Skeletal muscle tissue (tissue), 4 donors: Measurements from ENCODE around the gene SYTL3. TPM values are rescaled to one million over a fixed set of nuclear protein-coding genes. Genes with fewer than 3 reads are reported as not detected.

Experiments
- H3K27ac ChIP-seq: one replicate; pipeline ENCODE4 v1.7.0; 2013; ENCODE audit warnings: mild to moderate bottlenecking, low read depth, low read length, inconsistent platforms
- H3K27me3 ChIP-seq, 3 donors: one replicate each; pipeline ENCODE4 v1.7.0; 2013; ENCODE audit warnings: low read length in 3 of 3; ENCODE audit not compliant: control insufficient read depth in 3 of 3, insufficient read depth in 3 of 3
- H3K36me3 ChIP-seq, 3 donors: one replicate each; pipeline ENCODE4 v1.7.0; 2013; ENCODE audit warnings: low read length in 3 of 3; ENCODE audit not compliant: control insufficient read depth in 3 of 3, insufficient read depth in 3 of 3
- H3K4me1 ChIP-seq, 3 donors: one replicate each; pipeline ENCODE4 v1.7.0; 2013; ENCODE audit warnings: low read length in 3 of 3, mild to moderate bottlenecking in 3 of 3; ENCODE audit not compliant: control insufficient read depth in 3 of 3, insufficient read depth in 3 of 3
- H3K4me3 ChIP-seq, 3 donors: one replicate each; pipeline ENCODE4 v1.7.0; 2013; ENCODE audit warnings: low read length in 3 of 3
- H3K9ac ChIP-seq, 3 donors: one replicate each; pipeline ENCODE4 v1.7.0; 2013; ENCODE audit warnings: low read length in 3 of 3, mild to moderate bottlenecking in 3 of 3, moderate library complexity in 2 of 3, low read depth in 1 of 3
- H3K9me3 ChIP-seq, 3 donors: one replicate each; pipeline ENCODE4 v1.7.0; 2013; ENCODE audit warnings: low read length in 3 of 3; ENCODE audit not compliant: control insufficient read depth in 3 of 3
- total RNA-seq: library from RNA; depleted of rRNA; stranded (reverse); fragments of >200 nt; gene quantifications from one replicate; pipeline ENCODE4 v1.2.3, GENCODE V29; 2014
- donor health status: Osteomylitis.

Gene SYTL3
- total RNA-seq, 1 donor from 2014 or later = 5.7 TPM

DNA sequence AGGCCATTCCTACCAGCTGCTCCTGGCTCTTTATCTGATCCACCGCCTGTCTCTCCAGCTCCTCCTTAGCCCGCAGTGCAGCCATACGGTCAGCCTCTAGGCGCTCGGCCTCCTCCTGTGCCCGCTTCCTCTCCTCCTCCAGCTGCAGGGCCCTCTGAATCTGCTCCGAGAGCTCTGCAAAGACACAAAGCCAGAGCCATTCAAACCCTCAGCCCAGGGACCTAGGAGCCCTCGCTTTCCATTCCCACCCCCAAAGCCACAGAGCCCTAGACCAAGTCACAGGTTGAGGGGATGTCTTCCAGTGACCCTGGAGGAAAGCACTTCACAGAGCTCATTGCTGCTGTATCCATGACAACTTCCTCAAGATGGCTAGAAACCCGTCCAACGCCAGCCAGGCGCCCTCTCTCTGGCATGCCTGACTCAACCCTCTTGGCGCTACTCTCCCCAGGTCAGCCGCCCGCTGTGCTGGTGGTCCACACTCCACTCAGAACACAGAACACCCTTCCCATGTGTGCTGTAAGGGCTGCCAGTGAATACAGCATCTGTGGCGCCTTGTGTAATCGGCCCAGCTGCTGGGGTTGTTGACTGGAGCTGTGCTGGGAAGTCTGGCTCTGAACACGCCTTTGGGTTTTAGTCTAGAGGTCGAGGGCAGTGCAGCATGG, 120.0 kb downstream of the SYTL3 start:
- Histone ChIP-seq H3K27me3 (no peaks in the 10 kb centered on the region), H3K4me3 (no peak overlapping the region), H3K9ac (no peak overlapping the region), H3K9me3 (no peaks in the 10 kb centered on the region), H3K4me1 (no peaks in the 10 kb centered on the region), H3K27ac (no peak overlapping the region), H3K36me3 (peaks cover 52 to 65% (median 52%) of the 10 kb centered on the region in 3 donors)

DNA sequence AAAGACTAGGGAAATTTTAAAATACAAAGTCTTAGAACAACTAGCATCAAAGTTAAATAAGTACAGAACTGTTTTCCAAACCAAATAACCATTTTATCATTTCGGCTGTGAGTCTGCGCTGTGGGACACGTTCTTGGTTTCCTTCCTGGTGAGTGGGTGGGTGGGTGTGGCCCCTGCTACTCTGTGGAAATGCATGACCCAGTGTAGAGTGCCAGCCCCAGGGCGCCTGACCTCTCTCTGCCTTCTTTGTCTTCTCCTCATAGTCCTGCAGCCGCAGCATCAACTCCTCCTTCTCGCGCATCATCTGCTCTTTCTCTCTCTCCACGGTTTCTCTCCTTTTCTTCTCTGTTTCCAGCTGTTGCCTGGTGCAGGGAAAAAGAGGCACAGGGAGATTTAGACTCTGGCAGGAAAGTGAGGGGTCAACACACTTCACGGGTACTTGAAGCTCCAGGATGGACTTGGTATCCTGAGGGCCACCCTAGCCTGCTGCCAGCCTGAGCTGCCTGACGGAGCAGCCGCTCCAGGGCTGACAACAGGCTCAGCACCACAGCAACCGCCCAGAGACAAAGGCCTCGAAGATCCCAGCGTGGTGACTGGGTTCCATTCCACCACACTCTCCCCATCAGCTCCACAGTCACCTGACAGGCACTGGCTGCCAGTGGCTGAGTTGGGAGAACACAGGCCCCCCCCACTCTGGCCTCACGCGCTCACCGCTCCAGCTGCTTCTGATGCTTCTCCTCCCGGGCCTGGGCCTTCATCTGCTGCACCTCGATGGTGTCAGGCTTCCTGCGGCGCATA, 120.9 kb downstream of the SYTL3 start:
- no peak overlapping the region for H3K27ac ChIP-seq
- H3K9me3 ChIP-seq = no peaks in the 10 kb centered on the region
- no peaks in the 10 kb centered on the region for H3K4me1 ChIP-seq
- H3K36me3 ChIP-seq = peaks cover 46 to 62% (median 51%) of the 10 kb centered on the region in 3 donors
- H3K9ac ChIP-seq = no peak overlapping the region
- H3K27me3 ChIP-seq = no peaks in the 10 kb centered on the region
- no peak overlapping the region for H3K4me3 ChIP-seq

DNA sequence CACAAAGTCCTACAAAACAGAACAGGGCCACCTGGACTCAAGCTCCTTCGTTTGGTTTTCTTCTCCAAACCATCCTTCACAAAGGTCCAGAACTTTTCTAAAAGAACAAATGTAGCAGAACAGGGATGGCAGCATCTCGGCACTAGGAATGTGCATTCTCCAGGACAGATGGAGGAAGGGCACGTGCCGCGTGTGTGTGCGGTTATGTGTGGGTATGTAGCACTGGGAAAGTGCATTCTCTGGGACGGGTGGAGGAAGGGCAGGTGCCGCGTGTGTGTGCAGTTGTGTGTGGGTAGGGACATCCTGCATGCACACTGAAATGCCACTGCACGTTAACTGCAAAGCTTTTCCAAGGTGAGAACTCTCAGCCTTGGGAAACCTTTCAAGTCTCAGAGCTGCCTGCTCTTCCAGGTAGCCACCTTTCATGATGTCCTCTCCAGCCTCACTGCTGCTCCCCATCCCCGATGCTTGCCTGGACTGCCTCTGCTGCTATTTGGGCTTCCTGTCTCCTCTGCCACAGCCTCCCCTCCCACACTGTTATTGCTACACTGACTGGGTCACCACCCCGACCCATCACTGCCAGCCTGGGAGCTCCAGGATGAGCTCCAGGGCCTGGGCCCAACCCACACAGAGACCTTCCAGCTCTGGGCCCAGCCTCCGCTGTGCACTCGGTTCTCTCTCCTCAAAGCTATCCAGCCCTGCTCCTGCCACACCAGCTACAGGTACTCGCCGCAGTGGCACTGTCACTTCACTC, 121.7 kb downstream of the SYTL3 start:
- Histone ChIP-seq H3K27me3 (no peaks in the 10 kb centered on the region), H3K4me1 (no peaks in the 10 kb centered on the region), H3K27ac (no peak overlapping the region), H3K9ac (no peak overlapping the region), H3K4me3 (no peak overlapping the region), H3K9me3 (no peaks in the 10 kb centered on the region), H3K36me3 (peaks cover 49 to 55% (median 54%) of the 10 kb centered on the region in 3 donors)

DNA sequence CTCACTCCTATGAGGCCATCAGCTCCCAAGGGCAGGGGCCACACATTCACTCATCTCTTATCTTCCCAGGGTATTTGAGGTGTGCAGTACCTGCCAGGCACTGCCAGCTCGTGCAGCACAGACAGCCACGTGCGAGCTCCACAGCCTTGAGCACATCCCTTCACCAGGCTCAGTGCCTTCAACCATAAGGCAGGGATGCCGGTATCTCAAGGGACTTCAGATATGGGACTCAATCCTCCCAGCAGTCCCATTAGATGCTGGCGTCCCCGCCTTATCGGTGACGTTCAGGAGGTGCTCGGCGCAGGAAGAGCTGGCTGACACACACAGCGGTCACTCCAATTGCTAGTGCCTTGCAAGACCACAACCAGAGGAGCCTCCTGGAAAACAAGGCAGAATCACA, 122.3 kb downstream of the SYTL3 start:
- Histone ChIP-seq H3K4me3 (no peak overlapping the region), H3K27me3 (no peaks in the 10 kb centered on the region), H3K4me1 (no peaks in the 10 kb centered on the region), H3K27ac (no peak overlapping the region), H3K9ac (no peak overlapping the region), H3K9me3 (no peaks in the 10 kb centered on the region), H3K36me3 (peaks cover 45 to 53% (median 49%) of the 10 kb centered on the region in 3 donors)

DNA sequence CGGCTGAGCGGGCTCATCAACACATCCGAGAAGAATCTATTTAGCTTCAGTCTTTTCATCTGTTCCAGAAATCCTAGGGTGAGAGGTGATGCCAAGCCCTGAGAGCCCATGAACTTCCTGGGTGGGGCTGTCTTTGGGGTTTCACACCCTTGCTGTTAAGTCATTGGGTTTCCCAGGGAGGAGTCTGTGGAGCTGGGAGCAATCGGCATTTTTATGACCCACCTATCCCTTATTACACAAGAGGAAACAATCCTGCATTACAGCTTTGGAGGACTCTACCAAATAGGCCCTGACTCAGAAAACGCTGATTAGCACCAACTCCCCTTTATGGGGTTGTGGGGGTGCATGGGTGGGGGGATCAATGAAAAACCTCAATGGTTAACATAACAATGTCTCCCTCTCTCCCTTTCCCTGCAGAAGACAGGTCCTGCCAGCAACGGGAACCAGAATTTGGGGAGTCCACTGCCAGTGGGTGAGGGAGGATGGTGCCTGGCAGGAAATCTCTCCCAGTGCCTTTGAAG, 123.1 kb downstream of the SYTL3 start:
- H3K4me1 ChIP-seq = no peaks in the 10 kb centered on the region
- no peak overlapping the region for H3K27ac ChIP-seq
- peaks cover 41 to 49% (median 42%) of the 10 kb centered on the region in 3 donors for H3K36me3 ChIP-seq
- H3K4me3 ChIP-seq = no peak overlapping the region
- no peak overlapping the region for H3K9ac ChIP-seq
- H3K9me3 ChIP-seq = no peaks in the 10 kb centered on the region
- H3K27me3 ChIP-seq = no peaks in the 10 kb centered on the region

DNA sequence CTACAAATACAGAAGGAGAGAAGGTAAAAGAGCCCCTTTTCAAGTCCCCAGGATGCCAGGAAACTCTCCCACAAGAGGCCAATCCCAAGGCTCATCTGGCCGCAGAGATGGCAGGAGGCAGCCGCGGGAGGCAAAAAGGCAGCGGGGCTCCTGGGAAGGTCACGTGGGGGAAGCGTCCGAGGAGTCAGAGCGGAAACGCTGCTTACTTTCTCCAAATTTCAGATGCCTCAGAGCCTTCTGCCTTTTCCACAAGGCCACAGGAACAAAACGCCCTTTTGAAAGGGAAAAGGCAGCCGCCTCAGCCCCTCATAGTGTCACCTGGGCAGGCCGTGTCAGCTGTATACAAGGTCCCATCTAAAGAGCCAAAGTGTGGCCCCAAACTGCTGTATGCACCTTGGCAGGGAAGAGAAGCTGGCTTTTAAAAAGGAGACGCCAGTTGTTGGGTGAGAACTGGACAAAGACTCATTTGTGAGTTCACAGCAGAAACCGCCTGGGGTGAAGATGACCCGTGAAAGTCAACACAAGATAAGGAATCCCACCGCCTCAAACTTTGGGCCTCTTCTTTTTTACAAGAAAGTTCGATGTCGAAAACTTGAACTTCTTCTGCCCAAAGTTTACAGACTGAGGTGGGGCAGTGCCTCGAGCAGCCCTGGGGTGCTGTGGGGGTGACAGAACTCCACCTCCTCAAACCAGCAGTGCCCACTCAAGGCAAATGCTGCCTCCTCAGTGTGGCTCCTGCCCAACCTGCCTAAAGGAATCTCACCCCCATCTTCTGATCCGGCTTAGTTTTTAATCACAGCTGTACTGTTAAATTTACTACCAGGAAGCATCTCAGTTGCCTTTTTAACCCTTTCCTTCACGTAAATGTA, 124.0 kb downstream of the SYTL3 start:
- Histone ChIP-seq H3K27ac (no peak overlapping the region), H3K36me3 (peaks cover 32 to 41% (median 33%) of the 10 kb centered on the region in 3 donors), H3K9me3 (no peaks in the 10 kb centered on the region)

DNA sequence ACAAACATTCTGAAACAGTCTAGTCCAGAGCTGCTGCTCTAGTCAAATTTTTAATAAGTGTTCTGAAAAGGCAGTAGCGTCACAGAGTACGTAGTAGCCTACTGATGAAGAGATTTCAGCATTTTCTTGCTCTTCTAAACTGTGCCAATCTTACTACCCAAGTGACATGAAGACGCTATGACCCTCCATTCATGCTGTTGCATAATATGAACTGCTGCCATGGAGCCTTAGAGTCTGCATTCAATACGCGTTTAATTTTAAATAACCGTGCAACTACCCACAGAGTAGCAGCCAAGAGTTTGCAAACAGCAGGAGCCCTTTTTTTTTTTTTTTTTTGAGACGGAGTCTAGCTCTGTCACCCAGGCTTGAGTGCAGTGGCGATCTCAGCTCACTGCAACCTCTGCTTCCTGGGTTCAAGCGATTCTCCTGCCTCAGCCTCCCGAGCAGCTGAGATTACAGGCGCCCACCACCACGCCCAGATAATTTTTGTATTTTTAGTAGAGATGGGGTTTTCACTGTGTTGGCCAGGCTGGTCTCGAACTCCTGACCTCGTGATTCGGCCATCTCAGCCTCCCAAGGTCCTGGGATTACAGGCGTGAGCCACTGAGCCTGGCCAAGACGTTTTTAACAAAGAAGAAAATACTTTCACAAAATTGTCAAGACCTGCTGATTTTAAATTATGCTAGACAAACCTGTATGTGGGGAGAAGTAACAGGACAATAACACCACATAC, 125.0 kb downstream of the SYTL3 start:
- H3K9me3 ChIP-seq = no peaks in the 10 kb centered on the region
- H3K27me3 ChIP-seq = no peaks in the 10 kb centered on the region
- H3K4me1 ChIP-seq = no peaks in the 10 kb centered on the region
- no peak overlapping the region for H3K4me3 ChIP-seq
- H3K27ac ChIP-seq = no peak overlapping the region
- H3K9ac ChIP-seq = no peak overlapping the region
- H3K36me3 ChIP-seq = peaks cover 22 to 32% (median 23%) of the 10 kb centered on the region in 3 donors

More for the DNA sequence above, 124.0 kb downstream of the SYTL3 start:
- no peak overlapping the region for H3K9ac ChIP-seq
- no peaks in the 10 kb centered on the region for H3K4me1 ChIP-seq
- H3K27me3 ChIP-seq = no peaks in the 10 kb centered on the region
- H3K4me3 ChIP-seq = no peak overlapping the region

DNA sequence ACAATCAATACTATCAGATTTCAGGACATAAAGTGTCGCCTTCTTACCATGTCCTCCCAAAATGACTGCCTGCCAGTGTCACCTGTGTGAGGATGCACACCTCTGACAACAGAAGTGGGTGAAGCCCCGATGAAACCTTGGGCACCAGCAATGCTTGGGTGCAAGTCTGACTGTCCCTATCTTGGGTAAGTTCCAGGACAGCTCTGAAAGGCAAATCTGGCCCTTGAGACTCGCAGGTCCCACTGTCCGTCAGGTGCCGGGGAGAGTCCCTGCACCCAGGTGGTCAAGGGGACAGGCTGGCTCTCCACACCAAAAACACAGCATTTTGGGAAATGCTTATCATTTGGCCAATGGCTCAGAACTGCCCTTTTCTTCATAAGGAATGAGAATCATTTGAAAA, 126.0 kb downstream of the SYTL3 start:
- no peaks in the 10 kb centered on the region for H3K4me1 ChIP-seq
- no peak overlapping the region for H3K27ac ChIP-seq
- H3K9me3 ChIP-seq = no peaks in the 10 kb centered on the region
- peaks cover 14 to 29% (median 14%) of the 10 kb centered on the region in 3 donors for H3K36me3 ChIP-seq
- H3K27me3 ChIP-seq = no peaks in the 10 kb centered on the region
- no peak overlapping the region for H3K4me3 ChIP-seq
- no peak overlapping the region for H3K9ac ChIP-seq

DNA sequence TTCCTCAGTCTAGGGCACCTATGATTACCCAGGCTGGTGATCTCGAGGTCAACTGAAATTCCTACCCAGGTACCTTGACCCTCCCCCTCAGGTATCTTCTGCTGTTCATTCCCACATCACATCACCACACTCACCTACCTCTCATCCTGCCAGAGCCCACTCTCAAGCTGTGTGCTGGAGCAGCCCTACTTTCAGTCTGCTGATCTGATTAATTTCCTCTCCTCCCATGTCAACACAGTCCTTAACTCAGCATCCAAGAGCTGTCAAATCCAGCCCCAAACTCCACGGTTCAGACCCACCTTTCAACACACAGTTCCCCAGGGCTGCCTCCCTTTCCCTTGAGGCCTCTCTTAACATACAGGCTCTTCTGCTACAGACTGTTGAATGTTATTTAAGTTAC, 126.9 kb downstream of the SYTL3 start:
- Histone ChIP-seq H3K27ac (no peak overlapping the region), H3K36me3 (peaks cover 13 to 23% (median 13%) of the 10 kb centered on the region in 3 donors), H3K9me3 (no peaks in the 10 kb centered on the region), H3K4me1 (peaks cover 0 to under 1% (median 0%) of the 10 kb centered on the region in 3 donors), H3K9ac (no peak overlapping the region), H3K27me3 (no peaks in the 10 kb centered on the region), H3K4me3 (no peak overlapping the region)
